ENCODE measurements around the gene CYREN. TPM values are rescaled to one million over a fixed set of nuclear protein-coding genes. Genes with fewer than 3 reads are reported as not detected.

Gene CYREN
- total and polyA plus RNA-seq, 9 of the 15 experiments (the other 6 are each of a cell fraction or from before 2014, with no cell fraction given) = 13.9 to 108 (median 88.8) TPM

- TF ChIP-seq RREB1 (CRISPR knock-in tag; IDR thresholded peaks at IDR 0.05) (no peak), RBFOX2 (IDR thresholded peaks at IDR 0.05; ENCODE audit: low read depth, low read length) (0 out of 2 replicates have a peak, but pooled peaks have one; percentile 32), ZNF584 (CRISPR knock-in tag; IDR thresholded peaks at IDR 0.05; ENCODE audit: low read depth) (peak; percentile 98), SUPT5H (IDR thresholded peaks at IDR 0.05) (no peak), PCBP1 (IDR thresholded peaks at IDR 0.05; ENCODE audit: low read depth, low read length, poor library complexity, severe bottlenecking) (no peak), ILF3 (IDR thresholded peaks at IDR 0.05; ENCODE audit: borderline replicate concordance) (no peak), CCAR2 (IDR thresholded peaks at IDR 0.05; ENCODE audit: low read depth, low read length) (no peak), ZNF121 (CRISPR knock-in tag; conservative IDR thresholded peaks at IDR 0.05) (no peak), LARP7 (IDR thresholded peaks at IDR 0.05) (no peak), TCF7 (IDR thresholded peaks at IDR 0.05; ENCODE audit: borderline replicate concordance) (no peak), SMAD1 (IDR thresholded peaks at IDR 0.05; ENCODE audit: low read depth, low read length, partially characterized antibody) (no peak)
Measured at GRCh38 chr7:135147899-135148721, 22.4 kb downstream of the CYREN start, which contains the start of gene TMEM140 (continued).
